Left lung (tissue), 10 donors: ENCODE results near the gene PSEN2. TPM values are rescaled to one million over a fixed set of nuclear protein-coding genes. Genes with fewer than 3 reads are reported as not detected.

ENCODE experiments used
- ATAC-seq: fragments of 200-7000 bp; cut with Tn5 transposase; one replicate; pipeline ENCODE4 v1.9.1; 2020; ENCODE audit warnings: moderate library complexity
- DNase-seq, 4 donors: peaks; one replicate each; pipeline ENCODE4 v3.0.0-alpha.2; 2013 to 2020
- H3K27ac ChIP-seq, 2 donors: fragments of 200-600 bp; sonication (generic) in 1 of 2; one replicate each; pipeline versions ENCODE4 v1.5.0 to v1.8.0; 2020 to 2021
- H3K27me3 ChIP-seq, 2 donors: fragments of 200-600 bp; sonication (generic) in 1 of 2; one replicate each; pipeline versions ENCODE4 v1.5.0 to v1.8.0; 2020 to 2021
- H3K36me3 ChIP-seq, 2 donors: fragments of 200-600 bp; sonication (generic) in 1 of 2; one replicate each; pipeline versions ENCODE4 v1.5.0 to v1.8.0; 2020 to 2021
- H3K4me1 ChIP-seq, 2 donors: fragments of 200-600 bp; one replicate each; pipeline ENCODE4 v1.8.0; 2021
- H3K4me3 ChIP-seq, 2 donors: fragments of 200-600 bp; sonication (generic) in 1 of 2; one replicate each; pipeline versions ENCODE4 v1.5.0 to v1.8.0; 2020 to 2021; ENCODE audit warnings: mild to moderate bottlenecking in 1 of 2
- H3K9me3 ChIP-seq, 2 donors: fragments of 200-600 bp; sonication (generic) in 1 of 2; one replicate each; pipeline versions ENCODE4 v1.5.0 to v1.8.0; 2020 to 2021
- CTCF ChIP-seq, 2 donors: fragments of 200-600 bp; sonication (generic) in 1 of 2; IDR thresholded peaks; one replicate each; pipeline versions ENCODE4 v1.5.0 to v1.8.0; 2021; ENCODE audit warnings: antibody characterized with exemption in 2 of 2
- intact Hi-C, 2 donors: fragments of 100-400 bp; cut with DNase I; formaldehyde crosslinking; loops; one replicate each; pipeline versions ENCODE4 v1.11.2 to v1.14.2; 2022
- polyA plus RNA-seq, 6 donors: library from polyadenylated mRNA; unstranded; fragments of 120-200 nt; gene quantifications; one replicate each; pipeline ENCODE4 v1.2.1, GENCODE V29; 2013; ENCODE audit not compliant: insufficient read length in 6 of 6
- total RNA-seq, 2 donors: library from RNA; stranded (reverse); fragmentation: NEBNext Ultra II Directional; extraction: Animal tissue kit (Norgen Biotek cat#: 25700); gene quantifications; one replicate each; pipeline ENCODE4 v1.2.1, GENCODE V29; 2021
- donor health status: DM: no; HTN: yes; CAD: no.
- donor health status: DM: no; HTN: no; CAD: no.

PSEN2 gene
- total and polyA plus RNA-seq, 8 donors = 9.2 to 24.8 (median 11.5) TPM

- no peak for ATAC-seq
- intact Hi-C loops = no loop called here
- H3K27me3 ChIP-seq = no peaks in the 10 kb centered on the region
- no peak for TF ChIP-seq CTCF (IDR thresholded peaks at IDR 0.05)
- H3K36me3 ChIP-seq = peaks cover 0 to 24% of the 10 kb centered on the region in 2 donors
- H3K9me3 ChIP-seq = no peaks in the 10 kb centered on the region
- peak in 1 of 4 donors; percentile 19 for DNase-seq
- peak overlapping the region; percentile 40 to 73 for H3K27ac ChIP-seq
- H3K4me3 ChIP-seq = peak overlapping the region in 1 of 2 donors; percentile 16
- H3K4me1 ChIP-seq = peaks cover 6 to 44% of the 10 kb centered on the region in 2 donors
These were observed 11.8 kb downstream of the PSEN2 start for GRCh38 chr1:226882187-226882586.

GRCh38 chr1:226882631-226883409 is 12.4 kb downstream of the PSEN2 start:
- intact Hi-C loops = no loop called here
- Histone ChIP-seq H3K4me1 (peaks cover 6 to 44% of the 10 kb centered on the region in 2 donors), H3K27me3 (no peaks in the 10 kb centered on the region), H3K27ac (peak overlapping the region; percentile 40 to 73), H3K9me3 (no peaks in the 10 kb centered on the region), H3K4me3 (peak overlapping the region in 1 of 2 donors; percentile 16), H3K36me3 (peaks cover 0 to 27% of the 10 kb centered on the region in 2 donors)
- ATAC-seq (peak; percentile 77), DNase-seq (peak in 2 of 4 donors; percentile 14 to 48)
- TF ChIP-seq CTCF (IDR thresholded peaks at IDR 0.05) = no peak

- intact Hi-C loops = no loop called here
- no peak for ATAC-seq
- Histone ChIP-seq H3K27me3 (no peaks in the 10 kb centered on the region), H3K4me1 (peaks cover 6 to 44% of the 10 kb centered on the region in 2 donors), H3K36me3 (peaks cover 0 to 35% of the 10 kb centered on the region in 2 donors), H3K27ac (peak overlapping the region in 1 of 2 donors; percentile 73), H3K4me3 (no peak overlapping the region), H3K9me3 (no peaks in the 10 kb centered on the region)
- TF ChIP-seq CTCF (IDR thresholded peaks at IDR 0.05) = no peak
- peak in 1 of 4 donors; percentile 27 for DNase-seq
These were observed 13.2 kb downstream of the PSEN2 start for GRCh38 chr1:226883630-226884029.

- H3K27ac ChIP-seq = no peak overlapping the region
- peaks cover 6 to 44% of the 10 kb centered on the region in 2 donors for H3K4me1 ChIP-seq
- no peak overlapping the region for H3K4me3 ChIP-seq
- DNase-seq = peak in 2 of 4 donors; percentile 24 to 31
- peaks cover 0 to 37% of the 10 kb centered on the region in 2 donors for H3K36me3 ChIP-seq
- intact Hi-C loops = no loop called here
- no peaks in the 10 kb centered on the region for H3K9me3 ChIP-seq
- no peaks in the 10 kb centered on the region for H3K27me3 ChIP-seq
- TF ChIP-seq CTCF (IDR thresholded peaks at IDR 0.05) = no peak
- ATAC-seq = no peak
These were observed 13.8 kb downstream of the PSEN2 start for GRCh38 chr1:226884116-226884625.
